Esophagus squamous epithelium (tissue), 5 donors: Measurements from ENCODE around the gene JPH3. TPM values are rescaled to one million over a fixed set of nuclear protein-coding genes. Genes with fewer than 3 reads are reported as not detected.

Experiments used
- DNase-seq: peaks from one replicate; lab custom pipeline; 2025; lab: John Stamatoyannopoulos, UW
- H3K27ac ChIP-seq, 4 donors: fragments of 200-600 bp; sonication (generic); one replicate each; pipeline ENCODE4 v1.5.1; 2016 to 2019; ENCODE audit warnings: mild to moderate bottlenecking in 1 of 4
- H3K27me3 ChIP-seq, 4 donors: fragments of 200-600 bp; sonication (generic); 1 replicate in 3 of 4; 2 replicates in 1 of 4; pipeline versions ENCODE4 v1.5.1 to v1.6.0; 2017 to 2021; ENCODE audit warnings: antibody characterized with exemption in 1 of 4
- H3K36me3 ChIP-seq, 3 donors: fragments of 200-600 bp; sonication (generic); one replicate each; pipeline ENCODE4 v1.5.1; 2016 to 2019
- H3K4me1 ChIP-seq, 3 donors: fragments of 200-600 bp; sonication (generic); one replicate each; pipeline ENCODE4 v1.5.1; 2017 to 2019
- H3K4me3 ChIP-seq, 4 donors: fragments of 200-600 bp; sonication (generic); 1 replicate in 3 of 4; 2 replicates in 1 of 4; pipeline ENCODE4 v1.5.1; 2016 to 2019; ENCODE audit warnings: mild to moderate bottlenecking in 2 of 4, moderate library complexity in 1 of 4
- H3K9me3 ChIP-seq, 3 donors: fragments of 200-600 bp; sonication (generic); one replicate each; pipeline ENCODE4 v1.5.1; 2016 to 2019
- POLR2A ChIP-seq, 4 donors: fragments of 450-650 bp; IDR thresholded peaks; one replicate each; pipeline ENCODE4 v1.6.1; 2017; ENCODE audit warnings: antibody characterized with exemption in 4 of 4, mild to moderate bottlenecking in 4 of 4, moderate library complexity in 3 of 4
- WGBS, 2 donors: methylation state at CpG; one replicate each; pipeline ENCODE4 v1.1.5; 2018; 5-methylcytosine and 5-hydroxymethylcytosine counted together
- intact Hi-C: fragments of 100-400 bp; cut with DNase I; formaldehyde crosslinking; loops from one replicate; pipeline ENCODE4 v1.15.0; 2022
- total RNA-seq, 4 donors: library from RNA; depleted of rRNA; stranded (reverse); fragments of >200 nt; gene quantifications; one replicate each; pipeline ENCODE4 v1.1.0, GENCODE V29; 2016
- TF ChIP-seq, protein P1 (sequence below), 6 experiments: fragments of 450-650 bp in 4 of 6; fragments of 200-600 bp in 2 of 6; sonication (generic) in 2 of 6; IDR thresholded peaks; one replicate each; pipeline ENCODE4 v1.5.1; 2016 to 2019; ENCODE audit warnings: antibody characterized with exemption in 6 of 6, mild to moderate bottlenecking in 4 of 6, moderate library complexity in 4 of 6
- donor health status: DM: yes; HTN: yes; CAD: no.

JPH3 gene
- total RNA-seq, 4 donors from 2014 or later: 0.29 to 0.76 (median 0.45) TPM; not detected in 1

GRCh38 chr16:87580855-87581261 lies 21.4 kb upstream of the JPH3 start:
- intact Hi-C loops: no loop called here
- Histone ChIP-seq H3K27me3 (peaks cover 0 to 51% (median 0%) of the 10 kb centered on the region in 4 donors), H3K9me3 (no peaks in the 10 kb centered on the region), H3K36me3 (no peaks in the 10 kb centered on the region), H3K27ac (no peak overlapping the region), H3K4me1 (peaks cover 5 to 30% (median 14%) of the 10 kb centered on the region in 3 donors), H3K4me3 (no peak overlapping the region)
- TF ChIP-seq POLR2A (IDR thresholded peaks at IDR 0.05): no peak
- no peak for DNase-seq
- 82 to 83% methylated on average over 4 of the region's 4 CpGs for WGBS, 2 donors

GRCh38 chr16:87581857-87582215 lies 20.5 kb upstream of the JPH3 start:
- no peaks in the 10 kb centered on the region for H3K9me3 ChIP-seq
- peaks cover 5 to 30% (median 14%) of the 10 kb centered on the region in 3 donors for H3K4me1 ChIP-seq
- H3K27ac ChIP-seq: peak overlapping the region; percentile 66 to 94 (median 86)
- WGBS, 2 donors: 43 to 44% methylated on average over 5 to 7 of the region's 7 CpGs
- no peaks in the 10 kb centered on the region for H3K36me3 ChIP-seq
- peak overlapping the region in 2 of 4 donors; percentile 8 to 39 for H3K4me3 ChIP-seq
- peak; percentile 7 for DNase-seq
- intact Hi-C loops: no loop called here
- TF ChIP-seq POLR2A (IDR thresholded peaks at IDR 0.05): no peak
- TF ChIP-seq, protein P1, sequence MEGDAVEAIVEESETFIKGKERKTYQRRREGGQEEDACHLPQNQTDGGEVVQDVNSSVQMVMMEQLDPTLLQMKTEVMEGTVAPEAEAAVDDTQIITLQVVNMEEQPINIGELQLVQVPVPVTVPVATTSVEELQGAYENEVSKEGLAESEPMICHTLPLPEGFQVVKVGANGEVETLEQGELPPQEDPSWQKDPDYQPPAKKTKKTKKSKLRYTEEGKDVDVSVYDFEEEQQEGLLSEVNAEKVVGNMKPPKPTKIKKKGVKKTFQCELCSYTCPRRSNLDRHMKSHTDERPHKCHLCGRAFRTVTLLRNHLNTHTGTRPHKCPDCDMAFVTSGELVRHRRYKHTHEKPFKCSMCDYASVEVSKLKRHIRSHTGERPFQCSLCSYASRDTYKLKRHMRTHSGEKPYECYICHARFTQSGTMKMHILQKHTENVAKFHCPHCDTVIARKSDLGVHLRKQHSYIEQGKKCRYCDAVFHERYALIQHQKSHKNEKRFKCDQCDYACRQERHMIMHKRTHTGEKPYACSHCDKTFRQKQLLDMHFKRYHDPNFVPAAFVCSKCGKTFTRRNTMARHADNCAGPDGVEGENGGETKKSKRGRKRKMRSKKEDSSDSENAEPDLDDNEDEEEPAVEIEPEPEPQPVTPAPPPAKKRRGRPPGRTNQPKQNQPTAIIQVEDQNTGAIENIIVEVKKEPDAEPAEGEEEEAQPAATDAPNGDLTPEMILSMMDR (IDR thresholded peaks at IDR 0.05): no peak
- H3K27me3 ChIP-seq: peaks cover 0 to 58% (median 1%) of the 10 kb centered on the region in 4 donors

DNA sequence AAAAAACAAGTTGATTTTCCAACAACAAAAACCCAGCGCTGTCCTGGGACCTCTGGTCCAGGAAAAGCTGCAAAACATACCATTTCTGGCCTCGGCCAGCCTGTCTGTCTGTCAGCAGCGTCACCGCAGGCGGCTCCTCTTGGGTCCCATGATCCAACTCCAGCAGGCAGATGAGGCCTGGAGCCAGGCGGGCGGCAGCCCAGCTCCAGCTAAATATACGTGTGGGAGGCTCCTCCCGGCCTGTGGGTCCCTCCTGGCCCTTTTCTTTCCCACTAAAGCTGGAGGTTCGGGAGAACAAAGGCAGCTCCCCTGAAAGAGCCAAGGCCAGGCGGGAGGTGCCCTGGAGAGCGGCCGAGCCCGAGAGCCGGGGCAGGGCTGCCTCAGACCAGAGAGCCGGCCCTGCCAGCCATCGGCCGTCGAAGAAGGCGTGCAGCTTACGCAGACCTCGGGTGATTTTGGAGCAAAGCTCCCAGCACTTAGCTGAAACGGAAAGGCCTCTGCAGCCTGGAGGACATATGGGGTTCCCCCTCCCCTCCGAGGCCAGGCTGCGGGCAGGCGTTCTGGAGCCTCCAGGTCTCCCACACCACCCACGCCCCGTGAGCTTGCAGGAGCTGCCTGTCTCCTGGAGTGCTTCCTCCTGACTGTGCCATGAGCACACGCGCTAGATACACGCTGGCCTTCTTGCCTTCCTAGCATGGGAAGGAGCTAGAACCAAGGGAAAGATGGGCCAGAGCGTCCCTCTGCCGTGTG lies 19.9 kb upstream of the JPH3 start:
- TF ChIP-seq POLR2A (IDR thresholded peaks at IDR 0.05): peak in 2 of 4 donors; percentile 17 to 28
- TF ChIP-seq, protein P1 (IDR thresholded peaks at IDR 0.05): no peak
- no peak for DNase-seq
- peaks cover 0 to 63% (median 1%) of the 10 kb centered on the region in 4 donors for H3K27me3 ChIP-seq
- 25 to 31% methylated on average over 16 to 21 of the region's 33 CpGs for WGBS, 2 donors
- peak overlapping the region in 2 of 4 donors; percentile 8 to 39 for H3K4me3 ChIP-seq
- H3K9me3 ChIP-seq: no peaks in the 10 kb centered on the region
- H3K36me3 ChIP-seq: no peaks in the 10 kb centered on the region
- peak overlapping the region; percentile 66 to 94 (median 86) for H3K27ac ChIP-seq
- intact Hi-C loops: no loop called here
- peaks cover 5 to 30% (median 14%) of the 10 kb centered on the region in 3 donors for H3K4me1 ChIP-seq

GRCh38 chr16:87582966-87583325 lies 19.4 kb upstream of the JPH3 start:
- H3K27ac ChIP-seq: peak overlapping the region; percentile 66 to 94 (median 86)
- H3K4me3 ChIP-seq: peak overlapping the region in 1 of 4 donors; percentile 39
- peaks cover 0 to 69% (median 1%) of the 10 kb centered on the region in 4 donors for H3K27me3 ChIP-seq
- intact Hi-C loops: no loop called here
- DNase-seq: no peak
- H3K4me1 ChIP-seq: peaks cover 5 to 30% (median 14%) of the 10 kb centered on the region in 3 donors
- H3K36me3 ChIP-seq: no peaks in the 10 kb centered on the region
- TF ChIP-seq POLR2A (IDR thresholded peaks at IDR 0.05): no peak
- TF ChIP-seq, protein P1 (IDR thresholded peaks at IDR 0.05): no peak
- 50 to 85% methylated on average over 2 of the region's 2 CpGs for WGBS, 2 donors
- H3K9me3 ChIP-seq: no peaks in the 10 kb centered on the region

GRCh38 chr16:87583453-87584131 lies 18.7 kb upstream of the JPH3 start:
- no peak for DNase-seq
- WGBS, 2 donors: 61 to 68% methylated on average over 11 to 13 of the region's 23 CpGs
- Histone ChIP-seq H3K4me1 (peaks cover 5 to 31% (median 14%) of the 10 kb centered on the region in 3 donors), H3K9me3 (no peaks in the 10 kb centered on the region), H3K27ac (peak overlapping the region in 3 of 4 donors; percentile 4 to 94 (median 84)), H3K4me3 (no peak overlapping the region), H3K27me3 (peaks cover 0 to 73% (median 1%) of the 10 kb centered on the region in 4 donors), H3K36me3 (no peaks in the 10 kb centered on the region)
- intact Hi-C loops: no loop called here
- no peak for TF ChIP-seq POLR2A (IDR thresholded peaks at IDR 0.05)
- TF ChIP-seq, protein P1 (IDR thresholded peaks at IDR 0.05): no peak
